Kidney (tissue), 14 donors: ENCODE measurements around the gene FAM124B. TPM values are rescaled to one million over a fixed set of nuclear protein-coding genes. Genes with fewer than 3 reads are reported as not detected.

Experiments
- DNase-seq, 5 donors: peaks; one replicate each; pipeline ENCODE4 v3.0.0-alpha.2; 2013 to 2020
- FAIRE-seq: peaks from 2 replicates; lab custom pipeline; 2012; peaks lifted over from hg19 to GRCh38; lab: Jason Lieb, UNC
- H3K27ac ChIP-seq, 2 donors: one replicate each; pipeline ENCODE4 v1.7.0; 2013; ENCODE audit warnings: low read depth in 2 of 2, low read length in 2 of 2, inconsistent platforms in 1 of 2
- H3K27me3 ChIP-seq: one replicate; pipeline ENCODE4 v1.7.1; 2013; ENCODE audit warnings: low read length, inconsistent platforms; ENCODE audit not compliant: control insufficient read depth, insufficient read depth
- H3K36me3 ChIP-seq, 3 donors: one replicate each; pipeline versions ENCODE4 v1.7.0 to v1.7.1; 2013; ENCODE audit warnings: low read length in 3 of 3, control low read depth in 1 of 3, inconsistent platforms in 1 of 3; ENCODE audit not compliant: insufficient read depth in 3 of 3, control insufficient read depth in 2 of 3
- H3K4me1 ChIP-seq, 3 donors: one replicate each; pipeline versions ENCODE4 v1.7.0 to v1.7.1; 2013; ENCODE audit warnings: low read length in 3 of 3, inconsistent platforms in 1 of 3, low read depth in 1 of 3; ENCODE audit not compliant: control insufficient read depth in 2 of 3, insufficient read depth in 2 of 3
- H3K4me3 ChIP-seq, 3 donors: one replicate each; pipeline versions ENCODE4 v1.7.0 to v1.8.1; 2013; ENCODE audit warnings: low read length in 3 of 3, control low read depth in 1 of 3, inconsistent platforms in 1 of 3
- H3K9ac ChIP-seq, 3 donors: one replicate each; pipeline versions ENCODE4 v1.7.0 to v1.7.1; 2013; ENCODE audit warnings: low read length in 3 of 3, control low read depth in 1 of 3, inconsistent platforms in 1 of 3
- H3K9me3 ChIP-seq, 3 donors: one replicate each; pipeline versions ENCODE4 v1.7.0 to v1.7.1; 2013; ENCODE audit warnings: low read length in 3 of 3, control low read depth in 1 of 3, inconsistent platforms in 1 of 3; ENCODE audit not compliant: control insufficient read depth in 2 of 3, insufficient read depth in 1 of 3
- CTCF ChIP-seq: IDR thresholded peaks from 3 replicates; pipeline ENCODE4 v1.5.1; 2012; ENCODE audit warnings: mild to moderate bottlenecking, moderate library complexity, borderline replicate concordance; ENCODE audit not compliant: insufficient read depth; ENCODE audit errors: extremely low read depth
- intact Hi-C: fragments of 100-400 bp; cut with DNase I; formaldehyde crosslinking; loops from one replicate; pipeline ENCODE4 v1.11.1; 2022
- polyA plus RNA-seq: library from polyadenylated mRNA; stranded (reverse); fragments of 350-450 nt; fragmentation: Illumina TruSeq; extraction: RNeasy Lipid Tissue Mini Kit (QIAGEN cat#74804); gene quantifications from one replicate; pipeline ENCODE4 v1.2.3, GENCODE V29; 2014; ENCODE audit warnings: low read depth, low replicate concordance; ENCODE audit not compliant: insufficient read depth
- total RNA-seq: library from RNA; stranded (reverse); fragmentation: NEBNext Ultra II Directional; extraction: Animal tissue kit (Norgen Biotek cat#: 25700); gene quantifications from one replicate; pipeline ENCODE4 v1.2.1, GENCODE V29; 2021
- donor health status: control.
- donor health status: control.
- donor health status: control.
- donor health status: control.
- donor health status: control.
- donor health status: DM: yes; HTN: yes; CAD: no.
- donor health status: Normal renal cell carcinoma (clear cell type).

The FAM124B gene
- total and polyA plus RNA-seq, 2 donors from 2014 or later: 0.90 to 2.0 TPM

GRCh38 chr2:224428787-224429440 lies 27.0 kb upstream of the FAM124B start:
- H3K27me3 ChIP-seq: no peaks in the 10 kb centered on the region
- no peak overlapping the region for H3K9ac ChIP-seq
- DNase-seq: no peak
- intact Hi-C loops: no loop called here
- H3K4me3 ChIP-seq: no peak overlapping the region
- no peaks in the 10 kb centered on the region for H3K4me1 ChIP-seq
- no peak for TF ChIP-seq CTCF
- no peak overlapping the region for H3K27ac ChIP-seq
- no peaks in the 10 kb centered on the region for H3K36me3 ChIP-seq
- no peak for FAIRE-seq
- no peaks in the 10 kb centered on the region for H3K9me3 ChIP-seq

- FAIRE-seq (no peak), DNase-seq (no peak)
- H3K27ac ChIP-seq: no peak overlapping the region
- intact Hi-C loops: no loop called here
- H3K27me3 ChIP-seq: no peaks in the 10 kb centered on the region
- no peaks in the 10 kb centered on the region for H3K4me1 ChIP-seq
- H3K9ac ChIP-seq: no peak overlapping the region
- H3K4me3 ChIP-seq: no peak overlapping the region
- no peak for TF ChIP-seq CTCF
- no peaks in the 10 kb centered on the region for H3K36me3 ChIP-seq
- no peaks in the 10 kb centered on the region for H3K9me3 ChIP-seq
These were observed 25.6 kb upstream of the FAM124B start for GRCh38 chr2:224427471-224427870.

GRCh38 chr2:224426656-224427055 lies 24.7 kb upstream of the FAM124B start:
- DNase-seq: no peak
- Histone ChIP-seq H3K27ac (no peak overlapping the region), H3K27me3 (no peaks in the 10 kb centered on the region), H3K9me3 (no peaks in the 10 kb centered on the region), H3K36me3 (no peaks in the 10 kb centered on the region), H3K9ac (no peak overlapping the region), H3K4me3 (no peak overlapping the region), H3K4me1 (no peaks in the 10 kb centered on the region)
- TF ChIP-seq CTCF: no peak
- no peak for FAIRE-seq
- intact Hi-C loops: no loop called here

- intact Hi-C loops: no loop called here
- H3K4me1 ChIP-seq: no peaks in the 10 kb centered on the region
- FAIRE-seq: no peak
- H3K9me3 ChIP-seq: no peaks in the 10 kb centered on the region
- TF ChIP-seq CTCF: no peak
- DNase-seq: no peak
- H3K27ac ChIP-seq: no peak overlapping the region
- H3K36me3 ChIP-seq: no peaks in the 10 kb centered on the region
- H3K9ac ChIP-seq: no peak overlapping the region
- no peaks in the 10 kb centered on the region for H3K27me3 ChIP-seq
- H3K4me3 ChIP-seq: no peak overlapping the region
These were observed 19.2 kb upstream of the FAM124B start for GRCh38 chr2:224421065-224421464.
